ENCODE data around the gene TBC1D16.
"Not testable (repeated sequence)": the region's sequence is repeated elsewhere in the genome, so short reads cannot be mapped to it uniquely, and the experiment has no call there.

Gene TBC1D16

GRCh38 chr17:79913896-79914812, 121.5 kb downstream of the TBC1D16 start:
- no peak for DNase-seq (ENCODE audit: low read depth)

GRCh38 chr17:79913451-79913850, 122.2 kb downstream of the TBC1D16 start:
- DNase-seq (ENCODE audit: low read depth) = no peak

- no peak for DNase-seq (ENCODE audit: low read depth)
These were observed 122.9 kb downstream of the TBC1D16 start for GRCh38 chr17:79912552-79913330.

DNA sequence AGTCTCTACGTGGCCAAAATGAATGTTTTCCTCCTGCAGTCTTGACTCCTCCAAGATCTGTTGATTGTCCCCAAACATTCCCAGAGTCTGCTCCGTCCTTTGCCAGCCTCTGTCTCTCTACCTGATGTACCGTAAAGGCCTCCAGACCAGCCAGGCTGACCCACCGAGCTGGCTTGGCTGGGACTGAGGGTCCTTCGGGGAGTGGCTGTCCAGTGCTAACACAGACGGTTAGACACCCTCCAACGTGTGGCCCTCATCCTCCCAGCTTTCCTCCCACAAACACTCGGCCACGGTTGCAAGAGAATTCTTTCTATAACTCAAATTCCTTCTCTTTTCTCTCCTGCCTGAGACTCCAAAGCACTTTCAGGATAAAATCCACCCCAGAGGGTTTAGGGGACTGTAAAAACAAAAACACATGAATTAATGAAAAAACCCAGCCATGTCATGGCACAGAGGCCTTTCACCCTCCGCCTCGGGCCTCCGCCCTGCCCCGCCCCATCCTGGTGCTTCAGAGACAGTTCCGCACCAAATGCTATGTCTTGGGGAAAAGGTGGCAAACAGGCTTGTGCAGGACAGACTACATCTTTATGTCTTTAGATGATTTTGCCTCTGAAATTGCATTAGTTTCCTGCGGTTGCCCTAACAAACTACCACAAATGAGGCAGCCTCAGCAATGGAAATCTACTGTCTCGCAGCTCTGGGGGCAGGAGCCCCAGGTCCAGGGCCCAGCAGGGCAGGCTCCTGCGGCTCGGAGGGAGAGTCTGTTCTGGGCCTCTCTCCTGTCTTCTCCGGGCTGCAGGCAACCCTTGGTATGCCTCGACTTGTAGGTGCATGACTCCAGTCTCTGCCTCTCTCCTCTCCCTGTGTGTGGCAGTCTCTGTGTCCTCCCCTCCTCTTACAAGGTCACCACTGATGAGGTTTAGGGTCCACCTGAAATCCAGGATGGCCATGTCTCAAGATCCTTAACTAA, 124.0 kb downstream of the TBC1D16 start:
- no peak for DNase-seq (ENCODE audit: low read depth)

- DNase-seq (ENCODE audit: low read depth) = no peak
These were observed 124.7 kb downstream of the TBC1D16 start for GRCh38 chr17:79910985-79911361.

- DNase-seq (ENCODE audit: low read depth) = no peak
These were observed 126.6 kb downstream of the TBC1D16 start for GRCh38 chr17:79909121-79909520.

DNA sequence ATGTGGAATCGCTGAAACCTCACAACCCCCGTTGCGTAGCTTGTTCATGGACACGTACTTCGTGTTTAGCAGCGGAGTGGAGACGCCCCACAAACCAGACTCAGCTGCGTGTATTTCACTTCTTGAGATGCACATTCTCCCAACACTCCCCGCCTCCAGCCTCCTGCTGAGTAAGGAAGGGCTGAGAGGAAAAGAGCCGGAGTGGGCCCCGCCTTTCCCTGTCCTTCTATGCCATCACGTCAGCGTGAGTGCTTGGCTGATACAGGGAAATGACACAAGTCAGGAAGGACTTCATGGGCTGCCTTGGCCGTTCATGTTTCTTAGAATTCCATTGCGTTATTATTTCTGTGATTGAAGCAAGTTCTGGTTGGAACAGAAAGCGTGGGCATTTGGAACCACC, 127.8 kb downstream of the TBC1D16 start:
- DNase-seq (ENCODE audit: low read depth) = no peak

- no peak for DNase-seq (ENCODE audit: low read depth)
These were observed 128.4 kb downstream of the TBC1D16 start for GRCh38 chr17:79907217-79907715.

- DNase-seq (ENCODE audit: low read depth) = no peak
These were observed 129.8 kb downstream of the TBC1D16 start for GRCh38 chr17:79905832-79906231.

- no peak for DNase-seq (ENCODE audit: low read depth)
These were observed 130.8 kb downstream of the TBC1D16 start for GRCh38 chr17:79904865-79905264.

DNA sequence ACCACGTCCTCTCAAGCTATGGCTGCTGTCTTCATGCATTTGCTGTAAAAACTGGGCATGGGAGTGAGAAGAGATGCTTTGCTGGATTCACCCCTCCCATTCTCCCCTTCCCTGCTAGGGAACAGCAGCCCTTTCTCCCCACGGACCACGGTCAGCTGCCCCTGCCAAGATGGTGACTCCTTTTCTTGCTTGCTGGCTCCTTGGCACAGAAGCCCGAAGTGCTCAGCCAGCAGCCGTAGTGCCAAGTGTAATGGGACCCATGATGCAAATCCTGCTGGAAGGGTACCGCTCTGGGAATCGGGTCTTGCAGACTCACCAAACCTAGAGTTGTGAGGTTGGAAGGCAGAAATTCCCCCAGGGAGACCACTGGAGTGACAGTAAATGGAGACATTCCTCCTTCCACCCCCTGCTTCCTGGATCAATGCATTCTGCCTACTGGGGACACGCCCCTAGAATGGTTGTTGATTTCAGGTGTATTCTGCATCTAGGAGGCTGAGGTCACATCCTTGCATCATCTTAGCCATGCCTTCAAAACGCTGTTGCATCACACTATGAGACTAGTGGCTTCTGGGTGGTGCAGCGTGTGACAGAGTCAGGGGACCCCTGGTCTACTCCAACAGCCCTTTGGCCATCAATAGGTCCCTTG, 133.4 kb downstream of the TBC1D16 start:
- no peak for DNase-seq (ENCODE audit: low read depth)

GRCh38 chr17:79901131-79901530, 134.5 kb downstream of the TBC1D16 start:
- no peak for DNase-seq (ENCODE audit: low read depth)

- no peak for DNase-seq (ENCODE audit: low read depth)
These were observed 136.1 kb downstream of the TBC1D16 start for GRCh38 chr17:79899584-79899983.

DNA sequence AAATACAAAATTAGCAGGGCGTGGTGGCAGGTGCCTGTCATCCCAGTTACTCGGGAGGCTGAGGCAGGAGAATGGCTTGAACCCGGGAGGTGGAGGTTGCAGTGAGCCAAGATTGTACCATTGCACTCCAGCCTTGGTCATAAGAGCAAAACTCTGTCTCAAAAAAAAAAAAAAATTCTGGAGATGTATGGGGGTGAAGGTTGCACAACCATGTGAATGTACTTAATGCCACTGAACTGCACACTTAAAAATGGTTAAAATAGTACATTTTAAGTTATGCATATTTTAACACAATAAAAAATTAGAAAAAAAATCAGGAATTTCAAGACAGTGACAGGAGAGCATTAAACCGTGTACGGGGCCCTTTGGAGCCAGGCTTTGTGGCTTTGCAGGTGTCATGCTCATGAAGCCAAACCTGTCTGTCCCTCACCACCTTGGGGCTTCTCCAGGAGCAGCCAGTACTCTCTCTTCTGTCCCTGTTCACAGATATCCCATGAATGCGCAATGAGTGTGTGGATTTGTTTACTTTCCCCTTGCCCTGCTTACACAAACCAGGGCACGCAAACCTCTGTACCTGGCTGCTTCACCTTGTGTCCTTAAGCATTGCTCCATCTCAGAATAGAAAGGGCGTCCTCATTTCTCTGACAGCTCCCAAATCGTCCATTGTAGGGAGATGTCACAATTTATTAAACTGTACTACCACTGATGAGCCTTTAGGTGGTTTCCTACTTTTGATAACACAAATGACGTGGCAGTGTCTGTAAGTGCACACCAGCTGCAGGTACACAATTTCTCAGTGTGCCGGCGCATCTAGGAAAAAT, 138.2 kb downstream of the TBC1D16 start:
- DNase-seq (ENCODE audit: low read depth) = no peak

DNA sequence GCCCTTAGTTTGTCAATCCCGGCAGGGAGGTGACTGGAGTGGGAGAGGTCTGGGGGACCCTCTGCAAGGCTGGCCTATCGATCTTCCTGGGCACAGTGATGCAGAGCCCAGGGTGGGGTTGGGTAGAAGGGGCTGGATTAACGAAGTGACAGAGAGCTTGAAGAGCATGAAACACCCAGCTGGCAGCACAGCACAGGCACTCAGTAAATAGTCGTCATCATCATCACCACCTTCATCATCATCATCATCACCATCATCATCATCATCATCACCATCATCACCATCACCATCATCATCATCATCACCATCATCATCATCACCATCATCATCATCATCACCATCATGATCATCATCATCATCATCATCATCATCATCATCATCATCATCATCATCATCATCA, 142.2 kb downstream of the TBC1D16 start:
- DNase-seq (ENCODE audit: low read depth) = not testable (repeated sequence)

- no peak for DNase-seq (ENCODE audit: low read depth)
These were observed 143.0 kb downstream of the TBC1D16 start for GRCh38 chr17:79892457-79893241.

GRCh38 chr17:79891113-79891730, 144.4 kb downstream of the TBC1D16 start:
- DNase-seq (ENCODE audit: low read depth) = no peak

DNA sequence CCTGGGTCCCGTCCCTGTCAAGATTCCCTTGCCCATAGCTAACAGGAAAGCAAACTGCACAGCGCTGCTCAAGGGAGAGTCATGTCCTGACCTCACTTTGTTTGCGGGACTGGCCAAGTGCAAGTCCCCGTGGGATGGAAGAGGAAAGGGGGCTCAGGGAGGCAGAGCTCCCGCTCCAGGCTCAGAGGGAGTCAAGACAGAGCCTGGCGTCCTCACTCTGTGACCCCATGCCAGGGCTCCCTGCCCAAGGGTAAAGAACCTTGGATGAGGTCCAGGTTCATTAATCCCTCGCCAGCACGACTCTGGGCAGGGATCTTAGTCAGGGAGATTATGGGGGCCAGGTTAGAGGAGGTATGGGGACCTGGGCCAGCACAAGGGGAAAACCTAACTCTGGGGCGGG, 145.0 kb downstream of the TBC1D16 start:
- no peak for DNase-seq (ENCODE audit: low read depth)
